C4-2B (cell line): Measurements from ENCODE around the gene ZNF532.

ENCODE experiments used
- H3K27ac ChIP-seq: fragments of 450-650 bp; 2 replicates; pipeline ENCODE4 v1.5.1; 2017
- CTCF ChIP-seq: fragments of 450-650 bp; conservative IDR thresholded peaks from 2 replicates; pipeline ENCODE4 v1.5.1; 2017; ENCODE audit warnings: mild to moderate bottlenecking
- ZFX ChIP-seq: fragments of 450-650 bp; IDR thresholded peaks from 2 replicates; pipeline ENCODE4 v1.6.1; 2017

ZNF532 gene

GRCh38 chr18:58892488-58892887 lies 27.8 kb downstream of the ZNF532 start:
- no peak overlapping the region for H3K27ac ChIP-seq
- TF ChIP-seq ZFX (no peak), CTCF (no peak)

GRCh38 chr18:58893388-58894099 lies 28.9 kb downstream of the ZNF532 start:
- no peak for TF ChIP-seq ZFX
- TF ChIP-seq CTCF: no peak
- no peak overlapping the region for H3K27ac ChIP-seq

- no peak overlapping the region for H3K27ac ChIP-seq
- no peak for TF ChIP-seq CTCF
- TF ChIP-seq ZFX: no peak
Measured at GRCh38 chr18:58894930-58895329, 30.3 kb downstream of the ZNF532 start.

- H3K27ac ChIP-seq: no peak overlapping the region
- TF ChIP-seq ZFX (no peak), CTCF (no peak)
Measured at GRCh38 chr18:58895385-58895784, 30.7 kb downstream of the ZNF532 start.

- H3K27ac ChIP-seq: no peak overlapping the region
- TF ChIP-seq ZFX (no peak), CTCF (no peak)
Measured at GRCh38 chr18:58896268-58896667, 31.6 kb downstream of the ZNF532 start.

- H3K27ac ChIP-seq: no peak overlapping the region
- TF ChIP-seq CTCF (no peak), ZFX (no peak)
Measured at GRCh38 chr18:58896734-58897508, 32.2 kb downstream of the ZNF532 start.
